ENCODE results near the gene SPACDR. TPM values are rescaled to one million over a fixed set of nuclear protein-coding genes. Genes with fewer than 3 reads are reported as not detected.
A peak's percentile ranks its signal among the peaks of the same experiment; 100 is the strongest.

Gene SPACDR
- polyA plus RNA-seq, 1 experiment = 0.76 TPM

DNA sequence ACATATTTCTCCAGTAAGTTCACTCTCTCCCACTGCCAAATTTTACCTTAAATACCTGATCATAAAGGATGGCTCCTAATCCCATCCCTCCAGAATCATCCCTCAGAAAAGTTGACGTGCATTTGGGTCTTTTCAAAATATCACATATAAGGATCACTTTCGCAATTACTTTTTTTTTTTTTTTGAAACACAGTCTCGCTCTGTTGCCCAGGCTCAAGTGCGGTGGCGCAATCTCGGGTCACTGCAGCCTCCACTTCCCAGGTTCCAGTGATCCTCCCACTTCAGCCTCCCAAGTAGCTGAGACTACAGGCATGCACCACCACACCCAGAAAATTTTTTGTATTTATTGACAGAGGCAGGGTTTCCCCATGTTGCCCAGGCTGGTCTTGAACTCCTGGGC, 53.0 kb downstream of the SPACDR start:
- DNase-seq (ENCODE audit: low read depth, low spot score) = no peak
- CTCF ChIA-PET = no interaction called here

DNA sequence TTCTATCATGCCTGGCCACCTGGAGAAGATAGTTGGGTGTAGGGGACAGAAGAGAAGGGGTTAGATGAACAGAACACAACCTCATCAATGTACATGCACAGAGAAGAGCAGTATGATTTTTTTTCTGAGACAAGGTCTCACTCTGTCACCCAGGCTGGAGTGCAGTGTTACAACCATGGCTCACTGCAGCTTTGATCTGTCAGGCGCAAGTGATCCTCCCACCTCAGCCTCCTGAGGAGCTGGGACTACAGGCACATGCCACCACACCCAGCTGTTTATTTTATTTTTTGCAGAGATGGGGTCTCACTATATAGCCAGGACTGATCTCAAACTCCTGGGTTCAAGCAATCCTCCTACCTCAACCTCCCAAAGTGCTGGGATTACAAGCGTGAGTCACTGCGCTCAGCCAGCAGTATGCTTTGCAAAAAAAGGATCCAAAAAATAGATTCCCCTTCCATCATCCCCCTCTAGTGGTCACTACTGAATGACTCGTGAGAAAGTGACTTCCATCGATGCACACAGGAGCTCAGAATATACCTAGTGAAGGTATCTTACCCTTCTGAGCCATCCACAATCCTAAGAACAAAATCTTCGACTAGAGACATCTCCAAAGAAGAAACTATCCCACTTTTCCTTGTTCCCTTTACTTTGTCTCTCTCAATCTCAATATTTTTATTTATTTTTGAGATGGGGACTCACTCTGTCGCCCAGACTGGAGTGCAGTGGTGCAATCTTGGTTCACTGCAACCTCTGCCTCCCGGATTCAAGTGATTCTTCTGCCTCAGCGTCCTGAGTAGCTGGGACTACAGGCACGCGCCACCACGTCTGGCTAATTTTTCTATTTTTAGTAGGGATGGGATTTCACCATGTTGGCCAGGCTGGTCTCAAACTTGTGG, 56.5 kb downstream of the SPACDR start:
- Histone ChIP-seq H3K4me3 (ENCODE audit: low read depth, low read length) (no peak overlapping the region), H3K27ac (ENCODE audit: low read depth, low read length) (no peak overlapping the region), H3K9me3 (ENCODE audit: control insufficient read depth, insufficient read depth, low read length) (no peaks in the 10 kb centered on the region), H3K27me3 (ENCODE audit: control insufficient read depth, insufficient read depth, low read length) (peaks cover 29% of the 10 kb centered on the region)
- ChIA-PET POLR2A (interaction anchor here (1.1 kb wide), 1 partner anchor 21 kb away, joined by 3 read pairs; the partner anchor contains the start of gene ZCWPW1), CTCF (interaction anchor here (0.5 to 3.0 kb wide), 29 partner anchors 8 to 283 kb away, joined by 3 to 13 read pairs (median 4); partner anchors contain the start of genes GAL3ST4 and ZCWPW1)
- peak; percentile 41 for DNase-seq (ENCODE audit: low read depth, low spot score)
- TF ChIP-seq, protein P1, sequence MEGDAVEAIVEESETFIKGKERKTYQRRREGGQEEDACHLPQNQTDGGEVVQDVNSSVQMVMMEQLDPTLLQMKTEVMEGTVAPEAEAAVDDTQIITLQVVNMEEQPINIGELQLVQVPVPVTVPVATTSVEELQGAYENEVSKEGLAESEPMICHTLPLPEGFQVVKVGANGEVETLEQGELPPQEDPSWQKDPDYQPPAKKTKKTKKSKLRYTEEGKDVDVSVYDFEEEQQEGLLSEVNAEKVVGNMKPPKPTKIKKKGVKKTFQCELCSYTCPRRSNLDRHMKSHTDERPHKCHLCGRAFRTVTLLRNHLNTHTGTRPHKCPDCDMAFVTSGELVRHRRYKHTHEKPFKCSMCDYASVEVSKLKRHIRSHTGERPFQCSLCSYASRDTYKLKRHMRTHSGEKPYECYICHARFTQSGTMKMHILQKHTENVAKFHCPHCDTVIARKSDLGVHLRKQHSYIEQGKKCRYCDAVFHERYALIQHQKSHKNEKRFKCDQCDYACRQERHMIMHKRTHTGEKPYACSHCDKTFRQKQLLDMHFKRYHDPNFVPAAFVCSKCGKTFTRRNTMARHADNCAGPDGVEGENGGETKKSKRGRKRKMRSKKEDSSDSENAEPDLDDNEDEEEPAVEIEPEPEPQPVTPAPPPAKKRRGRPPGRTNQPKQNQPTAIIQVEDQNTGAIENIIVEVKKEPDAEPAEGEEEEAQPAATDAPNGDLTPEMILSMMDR (IDR thresholded peaks at IDR 0.05; ENCODE audit: low read depth, low read length) = peak; percentile 83

More for the DNA sequence above, 53.0 kb downstream of the SPACDR start:
- Histone ChIP-seq H3K4me3 (ENCODE audit: low read depth, low read length) (no peak overlapping the region), H3K9me3 (ENCODE audit: control insufficient read depth, insufficient read depth, low read length) (no peaks in the 10 kb centered on the region), H3K27me3 (ENCODE audit: control insufficient read depth, insufficient read depth, low read length) (peaks cover 19% of the 10 kb centered on the region), H3K27ac (ENCODE audit: low read depth, low read length) (no peak overlapping the region)
- TF ChIP-seq, protein P1 (IDR thresholded peaks at IDR 0.05; ENCODE audit: low read depth, low read length) = no peak
- POLR2A ChIA-PET = interaction anchor here (1.1 kb wide), 1 partner anchor 17 kb away, joined by 5 read pairs; no protein-coding TSS in a partner anchor

DNA sequence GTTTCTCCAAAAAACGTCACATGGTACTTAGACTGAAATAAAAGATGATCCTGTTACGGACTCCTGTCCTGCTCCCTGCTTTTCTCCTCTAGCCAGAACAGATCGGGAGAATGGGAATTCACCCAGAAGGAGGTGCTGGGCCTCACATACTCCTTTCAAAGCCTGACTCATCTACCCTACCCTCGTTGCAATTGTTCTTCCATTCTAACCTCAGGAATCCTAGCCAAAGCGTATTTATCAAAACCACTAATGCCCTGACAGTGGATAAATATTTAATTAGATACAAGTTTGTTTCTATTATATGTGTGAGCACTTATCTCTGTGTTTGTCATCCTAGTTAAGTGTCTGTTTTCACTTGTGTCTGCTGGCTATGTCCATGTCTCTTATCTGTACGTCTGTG, 57.3 kb downstream of the SPACDR start:
- CTCF ChIA-PET = interaction anchor here (0.5 to 3.0 kb wide), 17 partner anchors 9 to 283 kb away, joined by 3 to 13 read pairs (median 4); partner anchors contain the start of gene ZCWPW1

More for the DNA sequence above, 57.3 kb downstream of the SPACDR start:
- TF ChIP-seq, protein P1 (IDR thresholded peaks at IDR 0.05; ENCODE audit: low read depth, low read length) = no peak
- POLR2A ChIA-PET = interaction anchor here (1.1 kb wide), 1 partner anchor 22 kb away, joined by 3 read pairs; the partner anchor contains the start of gene ZCWPW1
- DNase-seq (ENCODE audit: low read depth, low spot score) = no peak
- H3K9me3 ChIP-seq (ENCODE audit: control insufficient read depth, insufficient read depth, low read length) = no peaks in the 10 kb centered on the region
- peaks cover 25% of the 10 kb centered on the region for H3K27me3 ChIP-seq (ENCODE audit: control insufficient read depth, insufficient read depth, low read length)
- H3K4me3 ChIP-seq (ENCODE audit: low read depth, low read length) = no peak overlapping the region
- no peak overlapping the region for H3K27ac ChIP-seq (ENCODE audit: low read depth, low read length)

Other genes with a start within 250 kb of the SPACDR start
- gene PVRIG, start 244.3 kb downstream of the SPACDR start, polyA plus RNA-seq (2011; rRNA removed) = 0.42 TPM in 1 of 2 replicates, not detected in the other
- gene SPDYE3, start 156.6 kb downstream of the SPACDR start, polyA plus RNA-seq (2011; rRNA removed) = not detected in 2 replicates
- 6.6 and 7.0 TPM in 2 replicates for gene PILRB, start 106.1 kb downstream of the SPACDR start, polyA plus RNA-seq (2011; rRNA removed)
- gene PILRA, start 90.8 kb downstream of the SPACDR start, polyA plus RNA-seq (2011; rRNA removed) = 0.30 and 0.37 TPM in 2 replicates
- 0.89 and 1.5 TPM in 2 replicates for gene ZCWPW1, start 35.6 kb downstream of the SPACDR start, polyA plus RNA-seq (2011; rRNA removed)
- gene MEPCE, start 34.4 kb downstream of the SPACDR start, polyA plus RNA-seq (2011; rRNA removed) = 9.1 and 10.1 TPM in 2 replicates
- 7.5 and 11.8 TPM in 2 replicates for gene PPP1R35, start 27.8 kb downstream of the SPACDR start, polyA plus RNA-seq (2011; rRNA removed)
- gene TSC22D4, start 15.0 kb upstream of the SPACDR start, polyA plus RNA-seq (2011; rRNA removed) = 10.2 and 11.3 TPM in 2 replicates
- 0.35 and 0.38 TPM in 2 replicates for gene NYAP1, start 19.7 kb upstream of the SPACDR start, polyA plus RNA-seq (2011; rRNA removed)
- gene AGFG2, start 74.9 kb upstream of the SPACDR start, polyA plus RNA-seq (2011; rRNA removed) = 5.7 and 6.4 TPM in 2 replicates
- gene SAP25, start 109.6 kb upstream of the SPACDR start, polyA plus RNA-seq (2011; rRNA removed) = not detected in 2 replicates
- 11.3 and 12.9 TPM in 2 replicates for gene LRCH4, start 121.9 kb upstream of the SPACDR start, polyA plus RNA-seq (2011; rRNA removed)
- 0.29 and 0.33 TPM in 2 replicates for gene FBXO24, start 122.1 kb upstream of the SPACDR start, polyA plus RNA-seq (2011; rRNA removed)
- 164 and 227 TPM in 2 replicates for gene PCOLCE, start 138.1 kb upstream of the SPACDR start, polyA plus RNA-seq (2011; rRNA removed)
- 9.1 and 10.0 TPM in 2 replicates for gene MOSPD3, start 148.3 kb upstream of the SPACDR start, polyA plus RNA-seq (2011; rRNA removed)
- 0.05 and 0.06 TPM in 2 replicates for gene TFR2, start 177.3 kb upstream of the SPACDR start, polyA plus RNA-seq (2011; rRNA removed)
- gene ACTL6B, start 192.2 kb upstream of the SPACDR start, polyA plus RNA-seq (2011; rRNA removed) = not detected in 2 replicates
- 68.4 and 114 TPM in 2 replicates for gene GNB2, start 209.5 kb upstream of the SPACDR start, polyA plus RNA-seq (2011; rRNA removed)
- gene GIGYF1, start 230.0 kb upstream of the SPACDR start, polyA plus RNA-seq (2011; rRNA removed) = 4.4 and 5.2 TPM in 2 replicates
- 17.7 and 20.0 TPM in 2 replicates for gene POP7, start 241.9 kb upstream of the SPACDR start, polyA plus RNA-seq (2011; rRNA removed)